ENCODE results near the gene VPS16.
"Not testable (repeated sequence)": the region's sequence is repeated elsewhere in the genome, so short reads cannot be mapped to it uniquely, and the experiment has no call there.

The VPS16 gene

GRCh38 chr20:2806351-2806701 lies 34.2 kb upstream of the VPS16 start:
- no peak for DNase-seq

- no peak for DNase-seq
These were observed 33.5 kb upstream of the VPS16 start for GRCh38 chr20:2807019-2807418.

- DNase-seq: not testable (repeated sequence)
These were observed 32.6 kb upstream of the VPS16 start for GRCh38 chr20:2807929-2808328.

- no peak for DNase-seq
These were observed 30.9 kb upstream of the VPS16 start for GRCh38 chr20:2809690-2810089.

GRCh38 chr20:2812189-2812588 lies 28.4 kb upstream of the VPS16 start:
- DNase-seq: no peak

- DNase-seq: no peak
These were observed 26.5 kb upstream of the VPS16 start for GRCh38 chr20:2814076-2814475.

- no peak for DNase-seq
These were observed 25.9 kb upstream of the VPS16 start, which contains the start of gene C20orf141 for GRCh38 chr20:2814587-2815051. TSS of gene C20orf141 (plus strand) at chr20:2814987. CDS start at chr20:2815185, 198 bp downstream.

DNA sequence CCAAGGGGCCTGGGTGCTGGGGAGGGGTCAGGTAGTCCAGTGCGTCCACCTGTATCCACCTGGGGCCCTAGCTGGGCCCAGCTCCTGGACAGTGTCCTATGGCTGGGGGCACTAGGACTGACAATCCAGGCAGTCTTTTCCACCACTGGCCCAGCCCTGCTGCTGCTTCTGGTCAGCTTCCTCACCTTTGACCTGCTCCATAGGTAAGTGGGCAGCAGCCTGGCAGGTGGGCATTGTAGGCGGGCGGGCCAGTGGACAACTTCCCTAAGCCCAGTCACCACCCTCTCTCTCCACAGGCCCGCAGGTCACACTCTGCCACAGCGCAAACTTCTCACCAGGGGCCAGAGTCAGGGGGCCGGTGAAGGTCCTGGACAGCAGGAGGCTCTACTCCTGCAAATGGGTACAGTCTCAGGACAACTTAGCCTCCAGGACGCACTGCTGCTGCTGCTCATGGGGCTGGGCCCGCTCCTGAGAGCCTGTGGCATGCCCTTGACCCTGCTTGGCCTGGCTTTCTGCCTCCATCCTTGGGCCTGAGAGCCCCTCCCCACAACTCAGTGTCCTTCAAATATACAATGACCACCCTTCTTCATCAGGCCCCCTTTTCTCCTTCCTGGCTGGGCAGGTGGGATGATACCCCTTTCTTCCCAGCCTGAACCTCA lies 25.2 kb upstream of the VPS16 start:
- DNase-seq: no peak

DNA sequence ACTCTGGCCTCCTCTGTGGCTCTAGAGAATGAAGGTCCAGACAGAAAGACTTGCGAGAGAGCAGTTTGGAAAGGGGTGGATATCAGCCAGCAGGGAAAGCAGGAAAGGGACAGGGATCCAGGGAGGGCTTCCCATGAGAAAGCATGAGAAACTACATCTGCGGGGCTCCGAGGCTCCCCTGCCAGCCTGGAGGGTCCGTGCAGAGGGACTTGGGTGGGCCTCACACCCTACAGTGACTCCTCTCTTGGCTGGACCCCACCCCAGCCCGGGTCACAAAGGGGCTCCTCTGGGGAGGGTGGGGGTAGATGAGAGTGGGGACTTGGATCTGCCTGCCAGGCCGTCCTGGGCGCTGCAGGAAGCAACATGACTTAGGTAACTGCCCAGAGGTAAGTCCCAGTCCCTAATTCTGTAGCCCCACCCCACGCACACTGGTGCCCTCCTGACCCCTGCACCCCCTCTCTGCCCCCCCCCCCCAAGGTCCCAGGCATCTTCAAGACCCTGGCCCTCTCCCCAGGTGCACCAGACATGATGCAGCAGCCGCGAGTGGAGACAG lies 24.4 kb upstream of the VPS16 start, which contains the start of gene TMEM239:
Gene TMEM239 (plus strand): TSS at position 335 of the 553 bp plus-strand sequence. CDS start 191 bp downstream, at position 526.
- no peak for DNase-seq

GRCh38 chr20:2816583-2817340 lies 23.8 kb upstream of the VPS16 start:
- DNase-seq: no peak

- DNase-seq: no peak
These were observed 23.2 kb upstream of the VPS16 start for GRCh38 chr20:2817341-2817726.

DNA sequence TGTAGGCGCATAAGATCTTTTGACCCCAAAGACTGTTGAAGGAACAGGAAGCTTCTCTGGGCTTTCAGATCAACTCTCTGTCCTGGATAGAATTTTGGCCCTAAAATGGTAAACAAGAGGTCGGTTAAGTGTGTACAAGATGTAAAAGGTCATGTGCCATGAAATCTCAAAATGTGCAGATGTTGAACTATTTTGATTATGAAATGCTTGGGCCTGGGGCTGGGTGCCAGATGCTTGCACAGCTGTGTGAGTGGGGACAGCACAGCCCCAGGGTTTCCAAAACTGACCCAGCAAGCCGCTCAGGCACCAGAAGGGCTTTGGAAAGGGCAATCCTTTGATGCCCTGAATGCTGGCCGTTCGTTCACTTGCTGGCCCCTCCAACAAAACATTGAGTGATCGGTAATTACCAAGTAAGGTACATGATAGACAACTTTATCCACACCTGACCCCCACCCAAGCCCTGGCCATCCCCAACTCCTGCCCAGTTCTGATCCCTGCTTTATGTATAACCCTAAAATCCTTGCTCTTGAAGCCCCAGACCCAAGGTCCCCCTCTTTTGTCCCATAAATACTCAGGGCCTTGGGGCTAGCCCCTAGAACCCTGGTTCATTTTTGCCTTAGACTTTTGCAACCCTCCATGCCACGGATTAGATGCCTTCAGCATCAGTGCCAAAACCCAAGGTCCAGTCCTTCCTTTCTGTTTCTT lies 22.5 kb upstream of the VPS16 start:
- DNase-seq: no peak

- no peak for DNase-seq
These were observed 20.3 kb upstream of the VPS16 start for GRCh38 chr20:2820084-2820895.

DNA sequence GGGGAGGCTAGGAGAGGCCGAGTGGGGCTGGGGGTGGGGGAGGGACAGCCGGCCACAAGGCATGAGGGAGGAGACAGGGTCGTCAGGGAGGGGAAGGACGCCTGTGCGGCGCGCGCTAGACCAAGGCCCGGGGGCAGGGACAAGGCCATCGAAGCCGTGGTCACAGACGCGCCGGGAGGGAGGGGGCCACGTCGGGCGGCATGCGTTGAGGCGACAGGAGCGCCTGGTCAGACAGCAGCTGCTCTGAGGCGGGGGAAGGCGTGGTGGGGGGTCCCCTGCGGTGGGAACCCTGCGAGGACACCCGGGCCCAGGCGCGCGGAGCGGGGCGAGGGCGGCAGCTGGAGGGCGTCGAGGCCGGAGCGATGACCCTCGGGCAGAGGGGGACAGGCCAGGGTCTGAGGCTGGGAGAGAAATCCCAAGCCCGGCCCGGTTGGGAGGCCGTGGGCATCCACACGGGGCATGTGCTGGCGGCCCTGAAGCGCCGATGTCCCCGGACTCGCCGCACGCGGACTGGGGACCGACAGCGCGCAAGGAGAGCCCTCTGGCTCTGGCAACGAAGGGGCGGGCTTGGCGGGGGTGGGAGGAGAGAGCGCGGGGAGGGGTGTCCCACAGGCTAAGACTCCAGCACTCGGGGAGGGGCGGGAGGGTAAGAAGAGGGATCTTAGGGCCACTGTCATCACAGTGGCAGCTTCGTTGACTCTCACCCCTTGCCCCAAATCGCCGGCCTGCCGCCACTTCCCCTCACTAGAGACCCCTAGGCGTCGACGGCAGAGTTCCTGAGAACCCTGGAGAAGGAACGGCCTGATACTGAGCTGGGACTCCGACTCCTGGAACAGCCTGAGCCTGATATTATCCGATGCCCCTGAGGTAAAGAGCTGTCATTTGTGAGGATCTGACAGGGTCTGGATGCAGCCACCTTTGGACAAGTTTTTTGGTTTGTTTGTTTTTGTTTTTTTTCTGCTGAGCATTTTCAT lies 19.4 kb upstream of the VPS16 start:
- DNase-seq: no peak

DNA sequence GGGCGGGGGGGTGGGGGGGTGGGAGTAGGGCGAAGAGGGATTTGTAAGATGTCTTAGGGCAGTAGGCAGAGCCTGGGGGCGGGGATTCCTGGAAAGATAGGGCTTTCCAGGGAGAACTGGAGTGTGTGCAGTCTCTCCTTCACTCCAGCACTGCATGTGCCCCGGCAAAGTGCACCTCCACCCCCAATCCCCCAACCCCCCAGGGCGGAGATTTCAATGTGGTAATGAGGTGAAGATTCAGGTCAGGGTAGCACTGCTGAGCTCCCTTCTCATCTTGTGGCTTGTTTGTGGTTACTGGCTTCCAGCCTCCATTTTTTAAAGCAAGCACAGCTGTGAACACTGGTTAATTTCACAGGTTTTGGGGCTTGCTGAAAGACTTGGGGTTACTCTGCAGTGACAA lies 18.5 kb upstream of the VPS16 start:
- no peak for DNase-seq

- DNase-seq: no peak
These were observed 14.8 kb upstream of the VPS16 start for GRCh38 chr20:2825761-2826160.

DNA sequence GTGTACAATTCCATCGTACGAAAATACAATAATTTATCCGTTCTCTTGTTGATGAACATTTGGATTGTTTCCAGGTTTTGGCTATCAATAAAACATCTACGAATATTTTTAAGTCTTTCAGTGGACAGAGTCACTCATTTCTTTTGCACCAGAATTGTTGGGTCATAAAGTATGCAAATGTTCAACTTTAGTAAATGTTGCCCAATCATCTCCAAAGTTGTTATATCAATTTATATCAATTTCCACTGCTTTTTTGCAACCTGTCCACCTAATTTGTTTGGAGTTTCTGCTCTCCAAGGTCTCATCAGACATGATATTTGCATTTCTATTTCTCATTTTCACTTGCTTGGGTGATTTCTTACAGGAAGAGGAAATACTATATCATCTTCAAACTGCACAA lies 13.9 kb upstream of the VPS16 start:
- no peak for DNase-seq

DNA sequence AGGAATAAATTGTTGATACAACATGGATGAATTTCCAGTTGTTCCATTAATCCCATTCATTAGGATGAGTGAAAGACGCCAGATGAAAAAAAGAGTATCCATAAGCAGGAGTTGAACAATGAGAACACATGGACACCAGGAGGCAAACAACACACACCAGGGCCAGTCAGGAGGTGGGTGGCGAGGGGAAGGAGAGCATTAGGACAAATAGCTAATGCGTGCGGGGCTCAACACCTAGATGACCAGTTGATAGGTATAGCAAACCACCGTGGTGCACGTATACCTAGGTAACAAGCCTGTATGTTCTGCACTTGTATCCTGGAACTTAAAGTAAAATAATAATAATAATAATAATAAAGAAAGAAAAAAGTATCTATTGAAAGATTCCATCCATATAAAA lies 11.2 kb upstream of the VPS16 start:
- no peak for DNase-seq

DNA sequence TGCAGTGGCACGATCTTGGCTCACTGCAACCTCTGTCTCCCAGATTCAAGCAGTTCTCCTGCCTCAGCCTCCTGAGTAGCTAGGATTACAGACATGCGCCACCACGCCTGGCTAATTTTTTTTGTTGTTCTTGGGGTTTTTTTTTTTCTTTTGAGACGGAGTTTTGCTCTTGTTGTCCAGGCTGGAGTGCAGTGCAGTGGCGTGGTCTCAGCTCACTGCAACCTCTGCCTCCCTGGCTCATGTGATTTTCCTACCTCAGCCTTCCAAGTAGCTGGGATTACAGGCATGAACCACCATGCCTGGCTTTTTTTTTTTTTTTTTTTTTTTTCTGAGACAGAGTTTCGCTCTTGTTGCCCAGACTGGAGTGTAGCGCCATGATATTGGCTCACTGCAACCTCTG lies 9.3 kb upstream of the VPS16 start:
- DNase-seq: not testable (repeated sequence)

DNA sequence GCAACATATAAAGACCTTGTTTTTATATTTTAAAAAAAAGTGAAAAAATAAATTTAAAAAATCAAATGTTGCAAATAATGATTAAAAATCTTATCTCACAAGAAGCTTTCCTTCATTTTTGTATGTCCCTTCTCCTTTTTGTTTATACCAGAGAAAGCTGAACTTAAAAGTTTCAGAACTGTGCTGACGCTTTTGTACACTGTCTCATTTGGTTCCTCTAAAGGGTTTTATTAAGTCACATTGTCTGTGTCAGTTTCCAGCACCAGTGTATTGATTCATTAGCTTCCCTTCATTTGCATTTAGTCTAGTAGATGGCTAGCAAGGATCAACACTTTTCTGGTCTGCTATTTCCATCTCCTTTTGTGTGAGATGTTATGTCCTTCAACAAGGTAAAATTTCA lies 6.8 kb upstream of the VPS16 start:
- no peak for DNase-seq
